Retinal pigment epithelial cell (primary cell): Measurements from ENCODE around the gene SMAD5.

Experiments used
- DNase-seq: peaks from one replicate; pipeline ENCODE4 v3.0.0-alpha.2; 2010; ENCODE audit warnings: low read depth
- H3K4me3 ChIP-seq: 2 replicates; pipeline ENCODE4 v1.5.1; 2011; ENCODE audit warnings: mild to moderate bottlenecking, low read length, control low read depth, moderate library complexity
- TF ChIP-seq, protein P1 (sequence below): conservative IDR thresholded peaks from 2 replicates; pipeline ENCODE4 v1.5.1; 2011; ENCODE audit warnings: low read depth, low read length, control low read depth, inconsistent platforms

Gene SMAD5

DNA sequence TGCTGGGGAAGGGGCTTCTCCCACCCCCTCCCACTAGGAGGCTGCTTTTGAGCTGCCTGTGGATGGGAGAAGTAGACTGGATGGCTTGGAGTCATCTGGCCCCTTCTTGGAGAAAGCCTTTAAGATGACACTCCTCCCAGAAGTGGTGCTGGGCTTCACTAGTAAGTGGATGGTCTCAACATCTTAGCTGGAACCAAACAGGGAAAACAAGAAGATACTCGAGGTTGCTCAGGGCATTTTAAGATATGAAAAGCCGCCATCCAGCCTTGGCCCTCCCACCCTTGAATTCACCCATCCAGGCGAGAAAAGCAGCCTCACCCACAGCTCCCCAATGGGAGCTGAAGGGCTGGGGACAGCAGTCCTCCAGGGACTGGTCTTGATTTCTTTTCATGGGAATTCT lies 68.1 kb downstream of the SMAD5 start:
- DNase-seq, result no peak
- no peak overlapping the region for H3K4me3 ChIP-seq
- TF ChIP-seq, protein P1, sequence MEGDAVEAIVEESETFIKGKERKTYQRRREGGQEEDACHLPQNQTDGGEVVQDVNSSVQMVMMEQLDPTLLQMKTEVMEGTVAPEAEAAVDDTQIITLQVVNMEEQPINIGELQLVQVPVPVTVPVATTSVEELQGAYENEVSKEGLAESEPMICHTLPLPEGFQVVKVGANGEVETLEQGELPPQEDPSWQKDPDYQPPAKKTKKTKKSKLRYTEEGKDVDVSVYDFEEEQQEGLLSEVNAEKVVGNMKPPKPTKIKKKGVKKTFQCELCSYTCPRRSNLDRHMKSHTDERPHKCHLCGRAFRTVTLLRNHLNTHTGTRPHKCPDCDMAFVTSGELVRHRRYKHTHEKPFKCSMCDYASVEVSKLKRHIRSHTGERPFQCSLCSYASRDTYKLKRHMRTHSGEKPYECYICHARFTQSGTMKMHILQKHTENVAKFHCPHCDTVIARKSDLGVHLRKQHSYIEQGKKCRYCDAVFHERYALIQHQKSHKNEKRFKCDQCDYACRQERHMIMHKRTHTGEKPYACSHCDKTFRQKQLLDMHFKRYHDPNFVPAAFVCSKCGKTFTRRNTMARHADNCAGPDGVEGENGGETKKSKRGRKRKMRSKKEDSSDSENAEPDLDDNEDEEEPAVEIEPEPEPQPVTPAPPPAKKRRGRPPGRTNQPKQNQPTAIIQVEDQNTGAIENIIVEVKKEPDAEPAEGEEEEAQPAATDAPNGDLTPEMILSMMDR, result no peak

GRCh38 chr5:136201870-136202269 lies 69.2 kb downstream of the SMAD5 start:
- no peak for DNase-seq
- TF ChIP-seq, protein P1, result no peak
- H3K4me3 ChIP-seq, result no peak overlapping the region

DNA sequence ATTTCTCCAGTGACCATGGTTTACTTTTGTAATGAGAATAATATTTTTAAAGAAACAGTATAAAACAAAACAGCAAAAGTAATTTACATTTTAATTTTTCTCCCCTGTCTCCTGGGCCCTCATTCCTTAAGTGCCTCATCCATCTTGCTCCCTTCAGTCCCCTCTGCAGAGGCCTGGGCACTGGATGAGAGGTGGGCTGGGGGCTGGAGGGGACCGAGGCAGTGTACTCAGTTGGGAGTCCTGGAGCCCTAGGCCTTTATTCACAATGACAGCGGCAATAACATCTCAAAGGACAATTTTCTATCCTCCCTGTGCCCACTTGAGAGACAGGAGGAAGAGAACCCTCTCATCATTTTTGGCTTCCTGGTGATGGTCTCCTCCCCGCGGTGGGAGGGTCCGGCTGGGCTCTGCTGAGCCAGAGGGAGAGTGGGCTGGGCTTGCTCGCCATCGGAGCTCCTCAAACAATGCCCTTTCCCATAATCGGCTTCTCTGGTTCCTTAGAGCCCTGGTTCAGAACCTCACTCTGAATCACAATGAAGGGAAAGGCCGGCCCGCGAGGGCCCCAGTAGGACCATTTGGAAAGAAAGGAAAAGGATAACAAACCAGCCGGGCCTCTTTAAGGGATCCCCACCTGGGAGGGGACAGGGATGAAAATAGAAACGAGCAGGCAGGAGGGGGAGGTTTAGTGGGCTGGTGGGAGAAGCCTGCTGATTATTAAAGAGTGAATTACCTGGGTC lies 70.0 kb downstream of the SMAD5 start:
- no peak overlapping the region for H3K4me3 ChIP-seq
- TF ChIP-seq, protein P1, result no peak
- no peak for DNase-seq

DNA sequence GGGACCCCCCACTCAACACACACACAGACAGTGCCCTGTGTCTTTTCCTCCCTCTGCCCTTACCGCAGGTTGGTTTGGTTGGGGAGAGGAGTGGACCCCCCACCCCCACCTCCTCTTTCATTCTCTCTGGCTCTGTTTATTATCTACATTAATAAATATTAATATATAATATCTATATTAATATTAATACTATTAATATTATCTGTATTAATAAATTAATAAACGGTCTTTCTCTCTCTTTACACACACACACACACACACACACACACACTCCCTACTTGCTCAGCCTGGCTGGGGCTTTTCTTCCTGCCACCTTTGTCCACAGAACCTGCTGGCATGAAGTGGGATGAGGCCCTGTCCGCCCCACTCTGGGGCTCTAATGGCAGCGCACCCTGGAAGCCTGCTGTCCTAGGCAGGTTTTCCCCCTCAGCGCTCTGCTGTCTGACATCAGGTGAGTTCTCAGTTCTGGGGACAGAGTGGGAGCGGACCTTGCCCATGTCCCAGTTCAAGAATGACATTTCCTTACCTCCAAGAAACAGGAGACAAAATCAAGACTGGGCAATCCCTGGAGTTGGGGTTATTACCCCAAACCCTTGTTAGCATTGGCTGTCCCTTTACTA lies 70.8 kb downstream of the SMAD5 start:
- H3K4me3 ChIP-seq, result no peak overlapping the region
- no peak for DNase-seq
- TF ChIP-seq, protein P1, result no peak

- TF ChIP-seq, protein P1, result no peak
- H3K4me3 ChIP-seq, result no peak overlapping the region
- no peak for DNase-seq
These were observed 72.5 kb downstream of the SMAD5 start for GRCh38 chr5:136205061-136205702.

- no peak overlapping the region for H3K4me3 ChIP-seq
- TF ChIP-seq, protein P1, result no peak
- no peak for DNase-seq
These were observed 73.3 kb downstream of the SMAD5 start for GRCh38 chr5:136205941-136206340.
